K562 (cell line): Measurements from ENCODE around the gene SLC22A23. TPM values are rescaled to one million over a fixed set of nuclear protein-coding genes. Genes with fewer than 3 reads are reported as not detected.

ENCODE experiments used
- ATAC-seq: fragments of 200-7000 bp; cut with Tn5 transposase; 3 replicates; pipeline ENCODE4 v1.9.1; 2020; ENCODE audit warnings: moderate library complexity
- BruUV-seq: library from RNA; stranded (reverse); fragments of 400-500 nt; replicated peaks from 2 replicates; lab custom pipeline; 2021; lab: Mats Ljungman, UMichigan
- CTCF ChIA-PET: fragments of 300-600 bp; formaldehyde crosslinking; extraction: SDS; loops from one replicate; lab custom pipeline; 2021; ENCODE audit warnings: low intra/inter-chr PET ratio; lab: Yijun Ruan, JAX
- POLR2A ChIA-PET: fragments of 300-600, 350-650 bp; sonication (Branson Sonifier 250); formaldehyde crosslinking; extraction: SDS; loops from one replicate; lab custom pipeline; 2021; ENCODE audit warnings: antibody characterized with exemption, inconsistent platforms; lab: Yijun Ruan, JAX
- DNase-seq, 4 experiments: peaks; one replicate each; pipeline versions ENCODE4 v3.0.0 to v3.0.0-alpha.2; 2011 to 2018; ENCODE audit warnings: low spot score in 3 of 4, mixed read lengths in 3 of 4; ENCODE audit errors: extremely low read depth in 1 of 4
- FAIRE-seq: peaks from 2 replicates; lab custom pipeline; 2011; peaks lifted over from hg19 to GRCh38; lab: Jason Lieb, UNC
- H2AFZ ChIP-seq: 2 replicates; pipeline ENCODE4 v1.6.0; 2011; ENCODE audit warnings: low read depth, low read length, control low read depth, inconsistent platforms
- H3K27ac ChIP-seq: fragments of 200-600 bp; 3 replicates; pipeline ENCODE4 v1.8.0; 2011; ENCODE audit warnings: low read depth, mild to moderate bottlenecking, control low read depth, inconsistent platforms, low read length, moderate library complexity, mixed read lengths; ENCODE audit errors: extremely low read depth
- H3K27me3 ChIP-seq, 2 experiments: fragments of 300-600 bp in 1 of 2; 2 replicates in 1 of 2; 3 replicates in 1 of 2; pipeline versions ENCODE4 v1.6.0 to v1.8.0; 2011; ENCODE audit warnings: inconsistent platforms in 2 of 2, low read length in 2 of 2, mild to moderate bottlenecking in 1 of 2, mixed read lengths in 1 of 2, moderate library complexity in 1 of 2; ENCODE audit not compliant: control insufficient read depth in 2 of 2, insufficient read depth in 2 of 2
- H3K36me3 ChIP-seq: fragments of 300-600 bp; 3 replicates; pipeline ENCODE4 v1.8.0; 2011; ENCODE audit warnings: mild to moderate bottlenecking, low read length, inconsistent platforms; ENCODE audit not compliant: control insufficient read depth, insufficient read depth
- H3K4me1 ChIP-seq, 2 experiments: fragments of 200-600 bp in 1 of 2; replicated peaks in 1 of 2; 2 replicates in 1 of 2; 3 replicates in 1 of 2; pipeline versions ENCODE4 v1.5.1 to v1.8.0; 2011; ENCODE audit warnings: inconsistent platforms in 2 of 2, low read length in 2 of 2, mild to moderate bottlenecking in 1 of 2, mixed read lengths in 1 of 2, moderate library complexity in 1 of 2; ENCODE audit not compliant: control insufficient read depth in 2 of 2, insufficient read depth in 2 of 2
- H3K4me2 ChIP-seq: 2 replicates; pipeline ENCODE4 v1.6.1; 2011; ENCODE audit warnings: low read length, control low read depth, inconsistent platforms, mixed read lengths; ENCODE audit not compliant: insufficient read depth
- H3K4me3 ChIP-seq: fragments of 200-600 bp; sonication (generic), shearing (Covaris generic); 2 replicates; pipeline ENCODE4 v1.5.1; 2016; ENCODE audit warnings: control low read depth, inconsistent platforms
- H3K79me2 ChIP-seq: fragments of 200-600 bp; 3 replicates; pipeline ENCODE4 v1.8.0; 2011; ENCODE audit warnings: low read length, inconsistent platforms; ENCODE audit not compliant: control insufficient read depth, insufficient read depth
- H3K9ac ChIP-seq, 2 experiments: 2 replicates each; pipeline versions ENCODE4 v1.6.0 to v1.6.1; 2011; ENCODE audit warnings: low read depth in 2 of 2, low read length in 2 of 2, control low read depth in 1 of 2, inconsistent platforms in 1 of 2, mild to moderate bottlenecking in 1 of 2, mixed read lengths in 1 of 2; ENCODE audit not compliant: insufficient read depth in 1 of 2
- H3K9me1 ChIP-seq: one replicate; pipeline ENCODE4 v1.6.0; 2011; ENCODE audit warnings: inconsistent platforms, mild to moderate bottlenecking, low read length, moderate library complexity; ENCODE audit not compliant: control insufficient read depth, insufficient read depth
- H3K9me3 ChIP-seq: replicated peaks from 2 replicates; pipeline ENCODE4 v1.5.1; 2011; ENCODE audit warnings: low read depth, low read length, inconsistent platforms; ENCODE audit not compliant: control insufficient read depth, insufficient read depth
- H4K20me1 ChIP-seq: replicated peaks from 2 replicates; pipeline ENCODE4 v1.6.1; 2011; ENCODE audit warnings: low read length, inconsistent platforms, mixed read lengths; ENCODE audit not compliant: control insufficient read depth, insufficient read depth
- FOXJ2 ChIP-seq: fragments of 200-800 bp; sonication (Bioruptor generic); IDR thresholded peaks from 2 replicates; pipeline ENCODE4 v1.6.1; 2016; ENCODE audit warnings: missing genetic modification characterization, missing compliant biosample characterization
- HDGF ChIP-seq: fragments of 450-650 bp; IDR thresholded peaks from 2 replicates; pipeline ENCODE4 v1.6.1; 2016
- HMG20B ChIP-seq: fragments of 250-450 bp; sonication (Bioruptor Pico); IDR thresholded peaks from 2 replicates; pipeline ENCODE4 v1.5.0; 2021; ENCODE audit warnings: mild to moderate bottlenecking
- HOMEZ ChIP-seq: fragments of 250-450 bp; sonication (Bioruptor Pico); IDR thresholded peaks from 2 replicates; pipeline ENCODE4 v1.4.0; 2020; ENCODE audit warnings: mild to moderate bottlenecking, moderate library complexity
- JUN ChIP-seq, 2 experiments: sonication (generic) in 1 of 2; formaldehyde crosslinking in 1 of 2; IDR thresholded peaks; 2 replicates each; pipeline versions ENCODE4 v1.6.1 to v1.8.0; 2012 to 2022; ENCODE audit warnings: borderline replicate concordance in 2 of 2, mild to moderate bottlenecking in 2 of 2, improper control_type of control experiment in 1 of 2, low read depth in 1 of 2, low read length in 1 of 2, missing genetic modification reagents in 1 of 2
- KAT2B ChIP-seq: IDR thresholded peaks from one replicate; pipeline ENCODE4 v1.6.1; 2012; ENCODE audit warnings: low read depth, mild to moderate bottlenecking, control low read depth, inconsistent platforms, low read length, moderate library complexity
- KLF16 ChIP-seq: IDR thresholded peaks from 2 replicates; pipeline ENCODE4 v1.6.1; 2016; ENCODE audit warnings: antibody characterized with exemption
- MEF2A ChIP-seq: IDR thresholded peaks from 2 replicates; pipeline ENCODE4 v1.6.1; 2011; ENCODE audit warnings: low read depth, mild to moderate bottlenecking, low read length, moderate library complexity; ENCODE audit not compliant: control insufficient read depth
- MIER1 ChIP-seq: fragments of 450-650 bp; IDR thresholded peaks from 2 replicates; pipeline ENCODE4 v1.6.1; 2016; ENCODE audit warnings: antibody characterized with exemption, mild to moderate bottlenecking, low read depth
- PHTF2 ChIP-seq: fragments of 250-450 bp; sonication (Bioruptor Pico); IDR thresholded peaks from 2 replicates; pipeline ENCODE4 v1.5.0; 2021; ENCODE audit warnings: mild to moderate bottlenecking
- POLR2AphosphoS5 ChIP-seq: IDR thresholded peaks from 2 replicates; pipeline ENCODE4 v1.6.1; 2011; ENCODE audit warnings: mild to moderate bottlenecking, low read depth, low read length, moderate library complexity; ENCODE audit not compliant: control insufficient read depth, insufficient read depth
- TAF1 ChIP-seq: IDR thresholded peaks from 2 replicates; pipeline ENCODE4 v1.6.1; 2011; ENCODE audit warnings: mild to moderate bottlenecking, low read length, moderate library complexity; ENCODE audit not compliant: insufficient read depth, control insufficient read depth, severe bottlenecking; ENCODE audit errors: extremely low read depth
- USF2 ChIP-seq: sonication (generic); formaldehyde crosslinking; IDR thresholded peaks from 2 replicates; pipeline ENCODE4 v1.5.0; 2020; ENCODE audit warnings: missing genetic modification reagents
- ZMIZ1 ChIP-seq, 2 experiments: fragments of 150-350 bp in 1 of 2; IDR thresholded peaks; 2 replicates each; pipeline ENCODE4 v1.6.1; 2012 to 2016; ENCODE audit warnings: low read depth in 2 of 2, low read length in 2 of 2, mild to moderate bottlenecking in 1 of 2, moderate library complexity in 1 of 2
- WGBS: fragments of 100-300 bp; shearing (Covaris generic); methylation state at CpG from one replicate; pipeline ENCODE4 v1.1.6; 2016; ENCODE audit warnings: low coverage, mixed read lengths; ENCODE audit not compliant: insufficient coverage; ENCODE audit errors: missing lambda C conversion rate; 5-methylcytosine and 5-hydroxymethylcytosine counted together
- in situ Hi-C: fragments of 300-500 bp; cut with MboI; formaldehyde crosslinking; loops from 4 replicates; pipeline ENCODE4 v1.15.0; 2018; ENCODE audit warnings: inconsistent platforms, mixed read lengths
- intact Hi-C: fragments of 100-400 bp; cut with micrococcal nuclease; formaldehyde crosslinking; loops from 2 replicates; pipeline ENCODE4 v1.14.2; 2022
- polyA plus RNA-seq, 8 experiments: library from polyadenylated mRNA; depleted of rRNA in 4 of 8; stranded (reverse) in 5 of 8; unstranded in 3 of 8; fragments of >200 nt; fragmentation: Nextera tagmentation in 2 of 8; fragmentation: Illumina TruSeq in 1 of 8; extraction: Ambion mirVana in 2 of 8; extraction: Trizol in 1 of 8; gene quantifications; 2 replicates each; pipeline versions ENCODE4 v1.2.1 to v1.2.3, GENCODE V29; 2011 to 2014; ENCODE audit warnings: inconsistent platforms in 1 of 8, missing spikeins in 1 of 8
- total RNA-seq, 7 experiments: library from RNA; depleted of rRNA in 6 of 7; stranded (reverse); fragments of >200 nt in 6 of 7; fragmentation: Illumina TruSeq in 2 of 7; extraction: Trizol in 2 of 7; gene quantifications; 2 replicates each; pipeline versions ENCODE4 v1.2.1 to v1.2.3, GENCODE V29; 2011 to 2021; ENCODE audit warnings: low replicate concordance in 1 of 7

SLC22A23 gene
- total and polyA plus RNA-seq, 9 of the 15 experiments (the other 6 are each of a cell fraction or from before 2014, with no cell fraction given) = 0.30 to 8.7 (median 2.5) TPM

GRCh38 chr6:3355358-3356055 is 101.3 kb downstream of the SLC22A23 start (continued):
- no peak for TF ChIP-seq HDGF
- peak; percentile 19 for TF ChIP-seq TAF1
- no peak for TF ChIP-seq HMG20B
- TF ChIP-seq POLR2AphosphoS5 = no peak
- TF ChIP-seq FOXJ2 (tag) = peak; percentile 86; the same call in 1 of the 2 replicates

- Histone ChIP-seq H3K36me3 (no peaks in the 10 kb centered on the region), H3K79me2 (peaks cover 7% of the 10 kb centered on the region; the same call in 1 of the 3 replicates), H4K20me1 (no peaks in the 10 kb centered on the region), H3K9me3 (no peaks in the 10 kb centered on the region), H3K4me1 (peaks cover 25 to 65% of the 10 kb centered on the region in 2 experiments), H3K27ac (peak overlapping the region; percentile 96), H2AFZ (peak overlapping the region; percentile 93), H3K9ac (peak overlapping the region; percentile 83 to 85; a peak in 3 of 4 replicates), H3K27me3 (no peaks in the 10 kb centered on the region), H3K4me2 (peak overlapping the region; percentile 85), H3K9me1 (no peaks in the 10 kb centered on the region), H3K4me3 (no peak overlapping the region)
- ChIA-PET POLR2A (interaction anchor here (0.6 to 3.4 kb wide), 9 partner anchors 8 to 1948 kb away, joined by 3 to 22 read pairs (median 3); no protein-coding TSS in a partner anchor), CTCF (no interaction called here)
- 2% methylated on average over 4 of the region's 4 CpGs for WGBS
- intact Hi-C loops (loop anchor here (2.0 to 10.0 kb wide), 2 partner anchors 14 to 670 kb away; a partner anchor contains a TSS), in situ Hi-C loops (no loop called here)
- DNase-seq (peak; percentile 73 to 84 (median 80)), ATAC-seq (peak; percentile 71), FAIRE-seq (peak; percentile 67)
- no TSS peak for BruUV-seq
- TF ChIP-seq JUN (IDR thresholded peaks at IDR 0.05; ENCODE audit: borderline replicate concordance, low read depth, low read length) = no peak
- TF ChIP-seq JUN (CRISPR knock-in tag; IDR thresholded peaks at IDR 0.05; ENCODE audit: borderline replicate concordance) = no peak
- no peak for TF ChIP-seq PHTF2 (CRISPR knock-in tag)
- peak; percentile 8; the same call in 1 of the 2 replicates for TF ChIP-seq KLF16
- TF ChIP-seq MEF2A = 0 out of 2 replicates have a peak, but pooled peaks have one; percentile 38
- no peak for TF ChIP-seq KAT2B
- no peak for TF ChIP-seq USF2
- TF ChIP-seq MIER1 = no peak
- TF ChIP-seq HOMEZ = no peak
- TF ChIP-seq ZMIZ1 (IDR thresholded peaks at IDR 0.05; ENCODE audit: low read depth in 2 of 2, low read length in 2 of 2) = no peak
Observed at GRCh38 chr6:3355011-3355357, 101.9 kb downstream of the SLC22A23 start.
